Lower lobe of right lung (tissue), 2 donors: ENCODE results near the gene FYN. TPM values are rescaled to one million over a fixed set of nuclear protein-coding genes. Genes with fewer than 3 reads are reported as not detected.

Source experiments
- ATAC-seq, 2 donors: fragments of 200-7000 bp; cut with Tn5 transposase; one replicate each; pipeline ENCODE4 v1.9.1; 2020 to 2022; ENCODE audit warnings: mild to moderate bottlenecking in 2 of 2, moderate library complexity in 2 of 2
- DNase-seq: peaks from one replicate; pipeline ENCODE4 v3.0.0-alpha.2; 2020
- H3K27ac ChIP-seq: fragments of 200-600 bp; one replicate; pipeline ENCODE4 v1.8.0; 2022
- H3K27me3 ChIP-seq: fragments of 200-600 bp; one replicate; pipeline ENCODE4 v1.8.0; 2022; ENCODE audit warnings: low read depth
- H3K36me3 ChIP-seq: fragments of 200-600 bp; one replicate; pipeline ENCODE4 v1.8.0; 2022; ENCODE audit warnings: mild to moderate bottlenecking
- H3K4me1 ChIP-seq: fragments of 200-600 bp; one replicate; pipeline ENCODE4 v1.8.0; 2022
- H3K4me3 ChIP-seq: fragments of 200-600 bp; one replicate; pipeline ENCODE4 v1.8.0; 2022; ENCODE audit warnings: mild to moderate bottlenecking
- H3K9me3 ChIP-seq: fragments of 200-600 bp; one replicate; pipeline ENCODE4 v1.8.0; 2022
- CTCF ChIP-seq: fragments of 200-600 bp; IDR thresholded peaks from one replicate; pipeline ENCODE4 v1.8.0; 2022; ENCODE audit warnings: antibody characterized with exemption, mild to moderate bottlenecking
- intact Hi-C: fragments of 100-400 bp; cut with DNase I; formaldehyde crosslinking; loops from one replicate; pipeline ENCODE4 v1.11.0; 2022
- total RNA-seq: library from RNA; stranded (reverse); fragmentation: NEBNext Ultra II Directional; extraction: Animal tissue kit (Norgen Biotek cat#: 25700); gene quantifications from one replicate; pipeline ENCODE4 v1.2.1, GENCODE V29; 2021
- donor health status: DM: no; HTN: yes; CAD: no; lungs with severe emphysema.

FYN gene
- total RNA-seq, 1 donor from 2014 or later = 99.2 TPM

- no peak overlapping the region for H3K4me3 ChIP-seq
- TF ChIP-seq CTCF = no peak
- H3K9me3 ChIP-seq = no peaks in the 10 kb centered on the region
- H3K27ac ChIP-seq = no peak overlapping the region
- peaks cover 54% of the 10 kb centered on the region for H3K36me3 ChIP-seq
- H3K4me1 ChIP-seq = peaks cover 17% of the 10 kb centered on the region
- ATAC-seq (no peak), DNase-seq (no peak)
- no peaks in the 10 kb centered on the region for H3K27me3 ChIP-seq
- intact Hi-C loops = no loop called here
Measured at GRCh38 chr6:111689419-111689818, 183.8 kb downstream of the FYN start.

GRCh38 chr6:111688331-111688730 is 184.9 kb downstream of the FYN start:
- Histone ChIP-seq H3K4me3 (no peak overlapping the region), H3K9me3 (no peaks in the 10 kb centered on the region), H3K4me1 (peaks cover 28% of the 10 kb centered on the region), H3K27me3 (no peaks in the 10 kb centered on the region), H3K27ac (no peak overlapping the region), H3K36me3 (peaks cover 43% of the 10 kb centered on the region)
- TF ChIP-seq CTCF = no peak
- ATAC-seq = no peak
- intact Hi-C loops = no loop called here
- no peak for DNase-seq

- H3K27me3 ChIP-seq = no peaks in the 10 kb centered on the region
- ATAC-seq (no peak), DNase-seq (no peak)
- no peaks in the 10 kb centered on the region for H3K9me3 ChIP-seq
- intact Hi-C loops = no loop called here
- H3K36me3 ChIP-seq = peaks cover 36% of the 10 kb centered on the region
- H3K4me1 ChIP-seq = peaks cover 34% of the 10 kb centered on the region
- H3K27ac ChIP-seq = no peak overlapping the region
- H3K4me3 ChIP-seq = no peak overlapping the region
- TF ChIP-seq CTCF = no peak
Measured at GRCh38 chr6:111687652-111688051, 185.6 kb downstream of the FYN start.

- intact Hi-C loops = no loop called here
- Histone ChIP-seq H3K27me3 (no peaks in the 10 kb centered on the region), H3K9me3 (no peaks in the 10 kb centered on the region), H3K27ac (peak overlapping the region; percentile 44), H3K4me1 (peaks cover 36% of the 10 kb centered on the region), H3K4me3 (no peak overlapping the region), H3K36me3 (peaks cover 35% of the 10 kb centered on the region)
- DNase-seq (no peak), ATAC-seq (no peak)
- TF ChIP-seq CTCF = no peak
Measured at GRCh38 chr6:111686932-111687266, 186.4 kb downstream of the FYN start.

GRCh38 chr6:111686249-111686931 is 186.9 kb downstream of the FYN start:
- intact Hi-C loops = no loop called here
- TF ChIP-seq CTCF = no peak
- Histone ChIP-seq H3K9me3 (no peaks in the 10 kb centered on the region), H3K4me3 (no peak overlapping the region), H3K27me3 (no peaks in the 10 kb centered on the region), H3K27ac (peak overlapping the region; percentile 44), H3K36me3 (peaks cover 31% of the 10 kb centered on the region), H3K4me1 (peaks cover 36% of the 10 kb centered on the region)
- no peak for DNase-seq
- peak in 1 of 2 donors; percentile 16 for ATAC-seq
